Measurements from ENCODE around the gene HIC1. TPM values are rescaled to one million over a fixed set of nuclear protein-coding genes. Genes with fewer than 3 reads are reported as not detected.
A peak's percentile ranks its signal among the peaks of the same experiment; 100 is the strongest.

HIC1 gene
- total and polyA plus RNA-seq, 2 donors (not counting 1 experiment from before 2014, with no cell fraction given) = 11.3 to 29.1 TPM

DNA sequence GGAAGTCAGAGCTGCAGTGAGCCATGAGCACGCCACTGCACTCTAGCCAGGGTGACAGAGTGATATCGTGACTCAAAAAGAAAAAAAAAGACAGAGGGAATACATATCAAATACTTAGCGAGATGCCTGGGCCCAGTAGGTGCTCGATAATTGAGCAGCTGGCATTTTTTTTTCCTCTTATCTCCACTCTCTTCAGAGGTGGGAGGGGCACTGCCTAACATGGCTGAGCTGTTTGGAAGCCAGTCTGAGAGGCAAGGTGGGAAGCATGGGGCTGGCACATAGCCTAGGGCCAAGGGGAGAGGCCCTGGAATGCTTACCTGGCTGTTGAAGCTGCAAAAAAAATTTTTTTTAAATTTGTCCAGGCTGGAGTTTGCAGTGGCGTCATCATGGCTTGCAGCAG lies 38.4 kb downstream of the HIC1 start:
- Histone ChIP-seq H3K4me3 (replicated peaks in 1 of 4; ENCODE audit: control extremely low read depth in 1 of 4, insufficient read depth in 1 of 4, low read depth in 3 of 4, low read length in 4 of 4) (no peak overlapping the region), H3K27me3 (ENCODE audit: control insufficient read depth, insufficient read depth, low read length) (no peaks in the 10 kb centered on the region), H3K9ac (ENCODE audit: insufficient read depth, low read length) (no peak overlapping the region), H3K9me3 (ENCODE audit: control insufficient read depth, insufficient read depth, low read depth, low read length) (no peaks in the 10 kb centered on the region), H3K36me3 (ENCODE audit: control insufficient read depth, insufficient read depth, low read length) (peaks cover 3% of the 10 kb centered on the region), H3K4me2 (ENCODE audit: extremely low read depth, insufficient read depth, low read length) (no peak overlapping the region), H2AFZ (ENCODE audit: low read length) (no peak overlapping the region), H3K27ac (ENCODE audit: insufficient read depth, low read length) (no peak overlapping the region), H3K79me2 (ENCODE audit: control insufficient read depth, insufficient read depth, low read length) (peaks cover 2% of the 10 kb centered on the region), H4K20me1 (ENCODE audit: control insufficient read depth, extremely low read depth, insufficient read depth, low read length) (no peaks in the 10 kb centered on the region), H3K4me1 (ENCODE audit: control insufficient read depth, extremely low read depth, insufficient read depth, low read length) (peaks cover 23% of the 10 kb centered on the region)
- DNase-seq (ENCODE audit: low read depth in 2 of 2) = no peak
- TF ChIP-seq, protein P1, sequence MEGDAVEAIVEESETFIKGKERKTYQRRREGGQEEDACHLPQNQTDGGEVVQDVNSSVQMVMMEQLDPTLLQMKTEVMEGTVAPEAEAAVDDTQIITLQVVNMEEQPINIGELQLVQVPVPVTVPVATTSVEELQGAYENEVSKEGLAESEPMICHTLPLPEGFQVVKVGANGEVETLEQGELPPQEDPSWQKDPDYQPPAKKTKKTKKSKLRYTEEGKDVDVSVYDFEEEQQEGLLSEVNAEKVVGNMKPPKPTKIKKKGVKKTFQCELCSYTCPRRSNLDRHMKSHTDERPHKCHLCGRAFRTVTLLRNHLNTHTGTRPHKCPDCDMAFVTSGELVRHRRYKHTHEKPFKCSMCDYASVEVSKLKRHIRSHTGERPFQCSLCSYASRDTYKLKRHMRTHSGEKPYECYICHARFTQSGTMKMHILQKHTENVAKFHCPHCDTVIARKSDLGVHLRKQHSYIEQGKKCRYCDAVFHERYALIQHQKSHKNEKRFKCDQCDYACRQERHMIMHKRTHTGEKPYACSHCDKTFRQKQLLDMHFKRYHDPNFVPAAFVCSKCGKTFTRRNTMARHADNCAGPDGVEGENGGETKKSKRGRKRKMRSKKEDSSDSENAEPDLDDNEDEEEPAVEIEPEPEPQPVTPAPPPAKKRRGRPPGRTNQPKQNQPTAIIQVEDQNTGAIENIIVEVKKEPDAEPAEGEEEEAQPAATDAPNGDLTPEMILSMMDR (conservative IDR thresholded peaks at IDR 0.05 in 1 of 2, IDR thresholded peaks at IDR 0.05 in 1 of 2; ENCODE audit: low read depth in 1 of 2, low read length in 2 of 2) = no peak
- TF ChIP-seq EZH2 (IDR thresholded peaks at IDR 0.05; ENCODE audit: low read length, missing control alignments) = no peak

DNA sequence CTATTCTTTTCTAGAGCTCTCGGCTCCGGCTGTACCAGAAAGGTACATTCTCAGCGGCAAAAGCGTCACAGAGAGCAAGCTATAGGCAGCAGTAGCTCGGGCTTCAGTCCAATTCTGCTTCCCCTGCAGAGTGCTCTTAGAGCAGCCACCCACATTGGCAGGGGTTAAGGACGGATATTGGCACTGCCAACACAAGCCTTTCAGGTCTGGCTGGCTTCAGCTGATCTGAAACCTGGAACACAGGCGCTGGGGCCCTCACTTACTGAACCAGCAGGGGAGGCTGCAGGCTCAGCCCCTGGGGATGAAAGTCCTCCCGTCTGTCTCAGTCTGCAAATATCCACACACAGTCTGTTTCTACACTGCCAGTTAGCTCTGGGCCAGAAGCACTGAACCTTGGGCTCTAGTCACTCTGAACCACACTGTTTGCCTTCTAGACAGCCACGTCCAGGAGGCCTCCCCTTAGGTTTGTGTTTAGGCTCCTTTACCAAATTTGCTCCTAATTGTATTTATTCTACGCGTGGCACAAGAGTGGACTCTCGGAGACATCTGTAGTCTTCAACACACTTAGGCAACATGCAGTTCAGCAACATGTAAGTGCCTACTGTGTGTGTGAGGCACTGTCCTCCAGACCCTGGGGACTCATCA lies 40.1 kb downstream of the HIC1 start:
- Histone ChIP-seq H4K20me1 (ENCODE audit: control insufficient read depth, extremely low read depth, insufficient read depth, low read length) (no peaks in the 10 kb centered on the region), H3K9me3 (ENCODE audit: control insufficient read depth, insufficient read depth, low read depth, low read length) (no peaks in the 10 kb centered on the region), H3K9ac (ENCODE audit: insufficient read depth, low read length) (no peak overlapping the region), H3K36me3 (ENCODE audit: control insufficient read depth, insufficient read depth, low read length) (peaks cover 3% of the 10 kb centered on the region), H3K4me2 (ENCODE audit: extremely low read depth, insufficient read depth, low read length) (no peak overlapping the region), H3K27me3 (ENCODE audit: control insufficient read depth, insufficient read depth, low read length) (no peaks in the 10 kb centered on the region), H3K27ac (ENCODE audit: insufficient read depth, low read length) (no peak overlapping the region), H3K4me1 (ENCODE audit: control insufficient read depth, extremely low read depth, insufficient read depth, low read length) (peaks cover 14% of the 10 kb centered on the region), H3K4me3 (replicated peaks in 1 of 4; ENCODE audit: control extremely low read depth in 1 of 4, insufficient read depth in 1 of 4, low read depth in 3 of 4, low read length in 4 of 4) (no peak overlapping the region), H3K79me2 (ENCODE audit: control insufficient read depth, insufficient read depth, low read length) (peaks cover 2% of the 10 kb centered on the region), H2AFZ (ENCODE audit: low read length) (no peak overlapping the region)
- peak; percentile 79 to 80 for DNase-seq (ENCODE audit: low read depth in 2 of 2)
- TF ChIP-seq, protein P1 (conservative IDR thresholded peaks at IDR 0.05 in 1 of 2, IDR thresholded peaks at IDR 0.05 in 1 of 2; ENCODE audit: low read depth in 1 of 2, low read length in 2 of 2) = peak; percentile 80 to 87
- TF ChIP-seq EZH2 (IDR thresholded peaks at IDR 0.05; ENCODE audit: low read length, missing control alignments) = no peak

GRCh38 chr17:2095536-2095910 lies 40.6 kb downstream of the HIC1 start:
- H3K9me3 ChIP-seq (ENCODE audit: control insufficient read depth, insufficient read depth, low read depth, low read length) = no peaks in the 10 kb centered on the region
- H4K20me1 ChIP-seq (ENCODE audit: control insufficient read depth, extremely low read depth, insufficient read depth, low read length) = no peaks in the 10 kb centered on the region
- no peak overlapping the region for H3K4me3 ChIP-seq (replicated peaks in 1 of 4; ENCODE audit: control extremely low read depth in 1 of 4, insufficient read depth in 1 of 4, low read depth in 3 of 4, low read length in 4 of 4)
- no peaks in the 10 kb centered on the region for H3K27me3 ChIP-seq (ENCODE audit: control insufficient read depth, insufficient read depth, low read length)
- H3K36me3 ChIP-seq (ENCODE audit: control insufficient read depth, insufficient read depth, low read length) = peaks cover 3% of the 10 kb centered on the region
- peaks cover 9% of the 10 kb centered on the region for H3K4me1 ChIP-seq (ENCODE audit: control insufficient read depth, extremely low read depth, insufficient read depth, low read length)
- H3K27ac ChIP-seq (ENCODE audit: insufficient read depth, low read length) = no peak overlapping the region
- TF ChIP-seq EZH2 (IDR thresholded peaks at IDR 0.05; ENCODE audit: low read length, missing control alignments) = no peak
- TF ChIP-seq, protein P1 (conservative IDR thresholded peaks at IDR 0.05 in 1 of 2, IDR thresholded peaks at IDR 0.05 in 1 of 2; ENCODE audit: low read depth in 1 of 2, low read length in 2 of 2) = no peak
- H3K4me2 ChIP-seq (ENCODE audit: extremely low read depth, insufficient read depth, low read length) = no peak overlapping the region
- H3K79me2 ChIP-seq (ENCODE audit: control insufficient read depth, insufficient read depth, low read length) = no peaks in the 10 kb centered on the region
- H2AFZ ChIP-seq (ENCODE audit: low read length) = no peak overlapping the region
- no peak for DNase-seq (ENCODE audit: low read depth in 2 of 2)
- no peak overlapping the region for H3K9ac ChIP-seq (ENCODE audit: insufficient read depth, low read length)
